Stimulated activated CD4-positive, alpha-beta T cell treated with anti-CD3 and anti-CD28 coated beads, Interleukin-4, amount 100 ng/mL, for 24 hours (primary cell): ENCODE measurements around the gene TMIGD1.

ENCODE experiments used
- DNase-seq: peaks from one replicate; pipeline ENCODE4 v3.0.0-alpha.2; 2020

Gene TMIGD1

DNA sequence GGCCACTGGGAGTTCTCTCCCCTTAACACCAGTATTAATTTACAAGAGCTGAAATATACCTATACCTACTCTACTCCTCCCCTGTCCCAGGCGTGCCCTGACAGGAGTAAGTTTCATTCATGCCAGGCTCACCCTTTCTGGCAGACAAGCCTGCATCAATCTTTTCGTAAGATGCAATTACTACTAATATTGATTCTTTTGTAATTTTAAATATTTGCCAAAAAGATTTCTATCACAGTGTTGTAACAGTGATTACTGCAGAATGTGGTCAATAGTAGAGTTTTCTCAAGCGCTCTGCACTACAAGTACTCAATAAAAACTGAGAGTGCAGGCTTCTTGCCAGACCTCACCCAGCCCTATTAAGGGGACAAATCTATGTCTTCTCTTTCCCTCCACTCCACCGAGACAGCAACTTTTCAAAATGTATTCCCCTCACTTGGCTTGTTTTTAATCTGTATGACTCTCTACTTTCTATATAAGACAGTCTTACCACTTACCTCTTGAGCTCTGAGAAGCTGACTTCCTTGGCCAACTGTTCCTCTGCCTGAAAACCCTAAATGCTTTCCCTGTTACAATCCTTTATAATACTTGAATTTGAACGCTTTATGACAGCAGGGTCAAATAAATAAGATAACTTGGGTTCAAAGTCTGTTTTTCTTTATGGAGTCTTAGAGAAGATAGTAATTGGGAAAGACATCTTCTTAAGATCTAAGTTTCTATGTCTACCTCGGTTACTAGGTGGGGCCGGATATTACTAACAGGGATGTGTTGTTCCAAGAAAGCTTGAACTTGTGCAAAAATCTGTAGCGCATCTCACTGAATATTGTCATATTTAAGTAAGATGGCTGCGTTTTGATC, at the start of gene TMIGD1:
TSS of gene TMIGD1 (minus strand) at position 555 of the 858 bp plus-strand sequence. CDS start 1,924 bp downstream, outside the sequence.
- no peak for DNase-seq

DNA sequence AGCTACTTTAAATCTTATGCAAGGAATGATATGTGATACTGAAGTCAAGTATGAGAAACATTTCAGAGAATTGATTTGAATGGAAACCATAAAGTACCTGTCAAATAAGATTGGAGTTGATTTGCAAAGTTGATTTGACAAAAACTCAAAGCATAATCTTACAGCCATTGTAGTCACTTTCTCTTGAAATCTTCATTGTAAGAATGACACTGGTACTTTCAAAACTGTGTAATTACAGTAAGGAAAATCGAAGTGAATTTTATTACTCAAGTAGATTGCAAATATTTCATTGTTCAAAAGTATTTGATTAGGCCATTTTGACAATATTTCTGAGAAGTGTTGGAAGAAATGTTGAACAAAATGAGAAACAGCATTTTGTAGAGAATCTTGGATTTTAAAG, 48.5 kb upstream of the TMIGD1 start:
- DNase-seq: no peak

DNA sequence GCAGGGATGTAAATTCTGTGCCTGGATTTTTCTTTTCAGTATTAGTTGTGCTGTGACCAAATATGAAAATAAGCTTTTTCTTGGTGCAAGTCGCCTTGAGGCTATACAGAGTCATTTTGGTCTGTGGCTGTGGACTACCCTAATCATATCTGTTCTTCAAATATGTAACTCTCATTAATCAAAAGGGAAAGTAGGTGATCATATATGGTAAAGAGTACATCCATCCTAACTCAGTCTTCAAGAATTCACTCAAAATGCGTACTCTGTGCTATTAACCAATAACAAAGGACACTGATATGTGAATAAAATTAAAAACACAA, 47.4 kb upstream of the TMIGD1 start:
- DNase-seq: no peak

- no peak for DNase-seq
Measured at GRCh38 chr17:30380643-30381339, 46.9 kb upstream of the TMIGD1 start.

- DNase-seq: no peak
Measured at GRCh38 chr17:30379903-30380381, 46.1 kb upstream of the TMIGD1 start.

- DNase-seq: peak; percentile 23
Measured at GRCh38 chr17:30379303-30379902, 45.5 kb upstream of the TMIGD1 start.

GRCh38 chr17:30378825-30379302, 45.0 kb upstream of the TMIGD1 start, which contains the start of gene CPD:
CPD (plus strand) TSS chr17:30378927; CDS start chr17:30378981, 54 bp downstream.
- DNase-seq: peak; percentile 97

DNA sequence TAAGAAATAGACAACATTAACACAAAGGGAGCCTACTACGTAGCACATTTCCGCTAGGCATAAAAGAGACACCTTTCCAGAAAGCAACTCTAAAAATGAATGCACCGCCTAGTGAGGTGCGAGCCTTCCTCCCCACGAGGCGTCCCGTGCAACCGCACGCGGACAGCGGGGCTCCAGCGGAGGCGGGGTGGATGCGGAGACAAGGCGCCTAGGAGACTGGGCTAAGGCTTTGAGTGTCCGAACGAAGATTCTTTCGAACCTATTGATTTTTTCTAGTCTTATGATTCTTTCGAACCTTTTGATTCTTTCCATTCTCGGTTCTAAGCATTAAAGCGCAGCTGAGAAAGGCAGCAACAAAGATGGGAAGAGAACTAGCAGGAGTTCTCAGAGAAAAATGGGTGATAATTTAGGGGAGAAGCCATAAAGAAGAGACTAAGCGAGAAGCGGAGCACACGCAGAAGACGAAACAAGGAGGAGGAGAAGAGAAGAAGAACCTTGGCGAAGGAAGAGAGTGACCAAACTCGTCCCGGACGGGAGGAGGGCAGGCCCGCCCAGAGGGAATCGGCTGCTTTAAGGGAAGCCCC, 44.5 kb upstream of the TMIGD1 start:
- peak; percentile 55 for DNase-seq

GRCh38 chr17:30377574-30378240, 43.9 kb upstream of the TMIGD1 start:
- DNase-seq: no peak

GRCh38 chr17:30376621-30377452, 43.0 kb upstream of the TMIGD1 start:
- DNase-seq: peak; percentile 71

GRCh38 chr17:30375661-30376060, 41.8 kb upstream of the TMIGD1 start:
- no peak for DNase-seq

DNA sequence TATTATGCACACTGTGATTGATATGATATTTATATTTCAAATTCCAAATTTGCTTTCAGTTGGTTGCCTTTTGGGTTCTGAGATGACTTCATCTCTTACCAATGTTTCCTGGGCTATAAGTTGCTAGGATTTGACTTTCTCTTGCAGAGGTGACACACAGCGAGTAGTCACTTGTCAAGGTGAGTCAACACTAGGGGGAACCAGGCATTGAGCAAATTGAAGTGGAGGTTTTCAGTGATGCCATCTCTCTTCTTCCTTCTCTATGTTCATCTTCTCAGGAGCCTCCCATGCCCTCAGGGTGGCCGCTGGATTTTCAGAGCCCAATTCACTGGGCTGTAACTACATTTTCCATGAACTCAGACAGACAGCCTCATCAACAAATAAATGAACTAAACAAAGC, 38.9 kb upstream of the TMIGD1 start:
- DNase-seq: peak; percentile 60

- DNase-seq: no peak
Measured at GRCh38 chr17:30369995-30370394, 36.1 kb upstream of the TMIGD1 start.

DNA sequence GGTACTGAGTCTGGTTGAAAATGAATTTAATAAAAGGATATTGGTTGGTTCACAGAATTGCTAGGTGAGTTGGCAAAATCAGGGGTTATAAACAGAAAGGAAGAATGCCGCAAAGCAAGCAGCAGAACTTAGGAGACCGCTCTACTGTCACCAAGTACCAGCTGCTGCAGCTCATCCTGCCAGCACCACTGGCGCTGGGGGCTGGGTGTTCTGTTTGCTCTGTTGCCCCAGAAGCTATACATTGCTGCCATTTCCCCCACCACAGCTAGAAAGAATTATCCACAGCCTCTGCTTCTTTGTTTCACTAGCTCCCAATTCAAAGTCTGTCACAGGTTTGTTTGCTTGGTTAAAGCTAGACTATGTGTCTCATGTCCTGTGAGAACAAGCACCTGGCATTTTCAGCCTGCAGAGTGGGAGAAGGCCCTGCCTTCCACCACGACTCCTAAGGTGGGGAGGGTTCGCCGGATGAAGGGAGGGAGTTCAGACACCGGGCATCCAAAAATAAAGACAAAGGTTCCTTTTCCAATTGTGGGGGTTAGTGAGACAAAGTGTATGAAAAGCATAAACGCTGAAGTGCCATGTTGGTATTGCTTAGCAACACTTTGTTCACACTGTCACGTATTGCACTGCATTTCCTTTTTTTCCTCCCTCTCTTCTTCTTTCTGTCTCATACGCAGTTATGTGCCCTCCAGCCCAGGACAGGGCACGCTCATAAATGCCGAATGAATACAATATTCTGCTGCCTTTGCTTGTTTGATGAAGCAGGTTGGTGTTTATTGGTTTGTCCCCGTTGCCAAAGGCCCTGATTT, 35.3 kb upstream of the TMIGD1 start:
- no peak for DNase-seq

GRCh38 chr17:30366536-30366935, 32.7 kb upstream of the TMIGD1 start:
- no peak for DNase-seq

DNA sequence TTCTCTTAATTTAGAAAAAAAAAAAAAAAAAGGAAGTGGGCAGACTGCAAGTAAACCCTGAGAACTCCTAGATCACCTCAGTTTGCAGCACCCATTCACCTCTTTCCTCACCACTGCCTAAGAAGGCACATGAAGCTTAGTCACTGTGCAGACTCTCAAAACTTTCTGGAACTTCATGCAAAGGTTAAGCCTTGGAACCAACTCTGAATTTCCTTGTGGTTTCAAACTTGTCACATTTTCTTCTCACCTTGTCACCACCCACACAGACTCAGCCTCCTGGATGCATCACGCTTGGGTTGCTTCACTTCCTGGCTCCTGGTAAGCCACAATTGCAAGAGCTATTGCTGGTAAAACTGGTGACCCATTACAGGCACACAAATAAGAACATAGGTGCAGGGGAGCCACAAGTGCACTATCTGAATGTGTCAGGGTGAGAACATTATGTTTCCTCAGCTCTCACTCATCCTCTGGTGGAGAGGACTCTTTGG, 29.9 kb upstream of the TMIGD1 start:
- peak; percentile 91 for DNase-seq

DNA sequence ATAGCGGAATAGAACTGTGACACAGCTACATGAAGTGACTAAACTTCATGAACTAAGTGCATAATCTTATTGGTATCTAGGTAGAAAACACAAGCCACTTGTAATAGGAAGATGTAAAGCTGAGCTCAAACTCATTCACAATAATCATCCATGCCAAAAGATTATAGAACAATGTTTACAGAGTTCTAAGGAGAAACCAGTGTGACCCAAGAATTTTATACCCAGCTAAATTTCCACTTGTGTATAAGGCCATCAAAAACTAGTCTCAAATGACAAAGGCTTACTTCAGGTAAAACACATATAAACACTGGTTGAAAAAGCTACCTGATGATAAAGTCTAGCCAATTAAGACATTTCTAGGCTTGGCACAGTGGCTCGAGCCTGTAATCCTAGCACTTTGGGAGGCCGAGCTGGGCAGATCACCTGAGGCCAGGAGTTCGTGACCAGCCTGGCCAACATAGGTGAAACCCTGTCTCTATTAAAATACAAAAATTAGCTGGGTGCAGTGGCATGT, 28.0 kb upstream of the TMIGD1 start:
- no peak for DNase-seq

GRCh38 chr17:30360086-30360808, 26.4 kb upstream of the TMIGD1 start:
- no peak for DNase-seq

- DNase-seq: no peak
Measured at GRCh38 chr17:30358055-30358760, 24.4 kb upstream of the TMIGD1 start.
